B cell (primary cell): ENCODE measurements around the gene SPG7. TPM values are rescaled to one million over a fixed set of nuclear protein-coding genes. Genes with fewer than 3 reads are reported as not detected.

Experiments used
- ATAC-seq: fragments of 200-7000 bp; cut with Tn5 transposase; one replicate; pipeline ENCODE4 v1.10.0; 2021; ENCODE audit warnings: low read depth, mild to moderate bottlenecking, moderate number of reproducible peaks, moderate library complexity
- CTCF ChIA-PET: fragments of 350-600 bp; sonication (Branson Sonifier 250); formaldehyde crosslinking; loops from one replicate; lab custom pipeline; 2021; ENCODE audit warnings: antibody characterized with exemption, inconsistent platforms; lab: Charles Lee
- POLR2A ChIA-PET: fragments of 350-600 bp; sonication (Branson Sonifier 250); formaldehyde crosslinking; loops from one replicate; lab custom pipeline; 2021; ENCODE audit warnings: antibody characterized with exemption; lab: Charles Lee
- DNase-seq: peaks from one replicate; pipeline ENCODE4 v3.0.0; 2013
- H2AFZ ChIP-seq: 2 replicates; pipeline ENCODE4 v1.6.1; 2012; ENCODE audit warnings: mild to moderate bottlenecking, low read depth, low read length; ENCODE audit not compliant: insufficient read depth, poor library complexity, severe bottlenecking
- H3K27ac ChIP-seq, 2 donors: 1 replicate in 1 of 2; 2 replicates in 1 of 2; pipeline ENCODE4 v1.5.1; 2012 to 2013; ENCODE audit warnings: low read length in 2 of 2, mild to moderate bottlenecking in 2 of 2, moderate library complexity in 1 of 2
- H3K27me3 ChIP-seq, 4 experiments: fragments of 200-600 bp in 1 of 4; sonication (generic) in 1 of 4; replicated peaks in 1 of 4; 1 replicate in 2 of 4; 2 replicates in 2 of 4; pipeline versions ENCODE4 v1.6.1 to v1.7.0; 2013 to 2016; ENCODE audit warnings: low read length in 3 of 4, mild to moderate bottlenecking in 2 of 4, mixed read lengths in 1 of 4, moderate library complexity in 1 of 4; ENCODE audit not compliant: insufficient read depth in 4 of 4, control insufficient read depth in 3 of 4; ENCODE audit errors: control extremely low read depth in 1 of 4
- H3K36me3 ChIP-seq, 2 experiments: replicated peaks in 1 of 2; 1 replicate in 1 of 2; 2 replicates in 1 of 2; pipeline versions ENCODE4 v1.6.1 to v1.7.1; 2013; ENCODE audit warnings: low read length in 1 of 2; ENCODE audit not compliant: insufficient read depth in 2 of 2, control insufficient read depth in 1 of 2; ENCODE audit errors: control extremely low read depth in 1 of 2, extremely low read depth in 1 of 2
- H3K4me1 ChIP-seq, 2 donors: fragments of 200-600 bp in 1 of 2; sonication (generic) in 1 of 2; 1 replicate in 1 of 2; 2 replicates in 1 of 2; pipeline versions ENCODE4 v1.5.1 to v1.6.1; 2013 to 2017; ENCODE audit warnings: low read length in 2 of 2; ENCODE audit not compliant: control insufficient read depth in 2 of 2, insufficient read depth in 2 of 2
- H3K4me2 ChIP-seq: replicated peaks from 2 replicates; pipeline ENCODE3; 2012; ENCODE audit warnings: mild to moderate bottlenecking, low read depth, low read length; ENCODE audit not compliant: poor library complexity, severe bottlenecking
- H3K4me3 ChIP-seq, 5 experiments: fragments of 200-600 bp in 1 of 5; sonication (generic) in 1 of 5; 1 replicate in 3 of 5; 2 replicates in 2 of 5; pipeline versions ENCODE4 v1.5.1 to v1.7.0; 2011 to 2016; ENCODE audit warnings: low read length in 4 of 5, mild to moderate bottlenecking in 4 of 5, low read depth in 2 of 5, control low read depth in 1 of 5, moderate library complexity in 1 of 5; ENCODE audit not compliant: insufficient read depth in 1 of 5; ENCODE audit errors: control extremely low read depth in 1 of 5, extremely low read depth in 1 of 5
- H3K79me2 ChIP-seq: fragments of 200-600 bp; sonication (generic); one replicate; pipeline ENCODE4 v1.6.0; 2016; ENCODE audit warnings: low read length; ENCODE audit not compliant: control insufficient read depth, insufficient read depth
- H3K9ac ChIP-seq: fragments of 200-600 bp; sonication (generic); 2 replicates; pipeline ENCODE4 v1.6.1; 2017; ENCODE audit warnings: mild to moderate bottlenecking, low read length, moderate library complexity
- H3K9me3 ChIP-seq, 3 donors: one replicate each; pipeline versions ENCODE4 v1.6.1 to v1.7.1; 2013; ENCODE audit warnings: low read length in 2 of 3; ENCODE audit not compliant: control insufficient read depth in 2 of 3, insufficient read depth in 1 of 3; ENCODE audit errors: control extremely low read depth in 1 of 3
- H4K20me1 ChIP-seq: 2 replicates; pipeline ENCODE4 v1.6.0; 2012; ENCODE audit warnings: mild to moderate bottlenecking, low read length; ENCODE audit not compliant: insufficient read depth, control insufficient read depth, poor library complexity, severe bottlenecking
- H3K27ac Mint-ChIP-seq: one replicate; pipeline ENCODE4 v1.8.0; 2021; ENCODE audit warnings: mixed read lengths
- H3K27me3 Mint-ChIP-seq: one replicate; pipeline ENCODE4 v1.8.0; 2021; ENCODE audit warnings: mixed read lengths
- H3K4me1 Mint-ChIP-seq: one replicate; pipeline ENCODE4 v1.8.0; 2021; ENCODE audit warnings: mixed read lengths
- H3K4me3 Mint-ChIP-seq: one replicate; pipeline ENCODE4 v1.8.0; 2021; ENCODE audit warnings: mixed read lengths
- H3K9me3 Mint-ChIP-seq: one replicate; pipeline ENCODE4 v1.8.0; 2022; ENCODE audit warnings: mixed read lengths; ENCODE audit not compliant: insufficient read depth
- EZH2 ChIP-seq: IDR thresholded peaks from 2 replicates; pipeline ENCODE4 v1.6.1; 2012; ENCODE audit warnings: borderline replicate concordance, low read depth, mild to moderate bottlenecking, moderate library complexity, low read length; ENCODE audit not compliant: insufficient read depth, poor library complexity, severe bottlenecking
- WGBS: methylation state at CpG from one replicate; pipeline ENCODE4 v1.1.5; 2013; ENCODE audit warnings: missing lambda C conversion rate; ENCODE audit not compliant: insufficient coverage; 5-methylcytosine and 5-hydroxymethylcytosine counted together
- intact Hi-C: fragments of 100-400 bp; cut with micrococcal nuclease; formaldehyde crosslinking; loops from one replicate; pipeline ENCODE4 v1.10.0; 2022
- polyA plus RNA-seq: library from polyadenylated mRNA; depleted of rRNA; stranded (reverse); fragments of >200 nt; gene quantifications from 2 replicates; pipeline ENCODE4 v1.2.3, GENCODE V29; 2012
- total RNA-seq, 2 donors: library from RNA; stranded (reverse); fragments of 120-200 nt in 1 of 2; gene quantifications; 1 replicate in 1 of 2; 2 replicates in 1 of 2; pipeline versions ENCODE4 v1.2.3 to v1.2.4, GENCODE V29; 2013 to 2022
- TF ChIP-seq, protein P1 (sequence below): fragments of 200-600 bp; IDR thresholded peaks from one replicate; pipeline ENCODE4 v1.8.0; 2022; ENCODE audit warnings: antibody characterized with exemption, mild to moderate bottlenecking

Gene SPG7
- total and polyA plus RNA-seq, 2 donors (not counting 1 experiment from before 2014, with no cell fraction given): 146 to 157 TPM

DNA sequence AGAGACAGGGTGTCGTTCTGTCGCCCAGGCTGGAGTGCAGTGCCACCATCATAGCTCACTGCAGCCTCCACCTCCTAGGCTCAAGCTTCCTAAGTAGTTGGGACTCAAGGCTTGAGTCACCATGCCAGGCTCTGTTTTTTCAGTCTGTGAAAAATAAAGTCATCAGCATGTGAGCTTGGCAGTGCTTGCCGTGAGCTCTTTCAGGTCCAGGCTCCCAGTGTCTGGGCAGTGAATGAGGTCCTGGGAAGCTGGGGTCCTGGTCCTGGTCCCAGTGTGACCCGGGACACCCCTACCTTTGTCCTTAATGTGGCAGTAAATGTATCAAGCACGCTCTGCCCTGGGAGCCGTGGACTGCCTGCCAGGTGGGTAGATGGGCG is 29.3 kb downstream of the SPG7 start:
- CTCF ChIA-PET: no interaction called here
- no peaks in the 10 kb centered on the region for H3K9me3 ChIP-seq
- Mint-ChIP-seq H3K4me1 (peaks cover 22% of the 10 kb centered on the region), H3K27ac (peak overlapping the region; percentile 53), H3K4me3 (no peak overlapping the region), H3K27me3 (no peaks in the 10 kb centered on the region), H3K9me3 (no peaks in the 10 kb centered on the region)
- WGBS: 96% methylated on average over 7 of the region's 7 CpGs
- H3K9ac ChIP-seq: no peak overlapping the region
- intact Hi-C loops: no loop called here
- H3K79me2 ChIP-seq: peaks cover 42% of the 10 kb centered on the region
- H3K36me3 ChIP-seq: peaks cover 0 to 31% of the 10 kb centered on the region in 2 experiments
- H3K27ac ChIP-seq: no peak overlapping the region
- no peaks in the 10 kb centered on the region for H3K27me3 ChIP-seq
- DNase-seq (no peak), ATAC-seq (no peak)
- H2AFZ ChIP-seq: no peak overlapping the region
- no peak overlapping the region for H3K4me3 ChIP-seq
- peaks cover 32% of the 10 kb centered on the region for H4K20me1 ChIP-seq
- TF ChIP-seq, protein P1, sequence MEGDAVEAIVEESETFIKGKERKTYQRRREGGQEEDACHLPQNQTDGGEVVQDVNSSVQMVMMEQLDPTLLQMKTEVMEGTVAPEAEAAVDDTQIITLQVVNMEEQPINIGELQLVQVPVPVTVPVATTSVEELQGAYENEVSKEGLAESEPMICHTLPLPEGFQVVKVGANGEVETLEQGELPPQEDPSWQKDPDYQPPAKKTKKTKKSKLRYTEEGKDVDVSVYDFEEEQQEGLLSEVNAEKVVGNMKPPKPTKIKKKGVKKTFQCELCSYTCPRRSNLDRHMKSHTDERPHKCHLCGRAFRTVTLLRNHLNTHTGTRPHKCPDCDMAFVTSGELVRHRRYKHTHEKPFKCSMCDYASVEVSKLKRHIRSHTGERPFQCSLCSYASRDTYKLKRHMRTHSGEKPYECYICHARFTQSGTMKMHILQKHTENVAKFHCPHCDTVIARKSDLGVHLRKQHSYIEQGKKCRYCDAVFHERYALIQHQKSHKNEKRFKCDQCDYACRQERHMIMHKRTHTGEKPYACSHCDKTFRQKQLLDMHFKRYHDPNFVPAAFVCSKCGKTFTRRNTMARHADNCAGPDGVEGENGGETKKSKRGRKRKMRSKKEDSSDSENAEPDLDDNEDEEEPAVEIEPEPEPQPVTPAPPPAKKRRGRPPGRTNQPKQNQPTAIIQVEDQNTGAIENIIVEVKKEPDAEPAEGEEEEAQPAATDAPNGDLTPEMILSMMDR: no peak
- no peak for TF ChIP-seq EZH2
- POLR2A ChIA-PET: no interaction called here
- H3K4me2 ChIP-seq: no peak overlapping the region
- peaks cover 23 to 24% of the 10 kb centered on the region in 2 donors for H3K4me1 ChIP-seq

DNA sequence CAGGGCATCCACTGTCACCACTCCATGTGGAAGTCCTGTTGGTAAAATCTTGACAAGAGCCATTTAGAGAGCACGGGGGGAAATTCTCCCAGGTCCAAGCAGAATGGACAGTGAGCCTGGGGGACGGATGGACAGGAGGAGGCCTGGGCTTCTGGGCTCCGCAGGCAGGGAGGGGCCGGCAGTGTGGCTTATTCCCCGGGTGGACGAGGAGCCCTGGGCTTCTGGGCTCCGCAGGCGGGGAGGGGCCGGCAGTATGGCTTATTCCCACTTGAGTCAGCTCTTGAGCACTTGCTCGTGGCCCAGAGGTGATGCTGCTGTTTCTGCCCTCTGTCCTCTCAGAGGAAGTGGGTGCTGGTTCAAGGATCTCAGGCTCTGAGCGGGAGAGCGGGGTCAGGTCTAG is 30.1 kb downstream of the SPG7 start:
- H3K27ac ChIP-seq: no peak overlapping the region
- ATAC-seq (no peak), DNase-seq (no peak)
- POLR2A ChIA-PET: no interaction called here
- Mint-ChIP-seq H3K9me3 (no peaks in the 10 kb centered on the region), H3K4me1 (peaks cover 22% of the 10 kb centered on the region), H3K4me3 (no peak overlapping the region), H3K27me3 (no peaks in the 10 kb centered on the region), H3K27ac (no peak overlapping the region)
- peaks cover 0 to 27% of the 10 kb centered on the region in 2 experiments for H3K36me3 ChIP-seq
- peaks cover 23 to 24% of the 10 kb centered on the region in 2 donors for H3K4me1 ChIP-seq
- H3K4me2 ChIP-seq: no peak overlapping the region
- no peak overlapping the region for H2AFZ ChIP-seq
- peaks cover 32% of the 10 kb centered on the region for H4K20me1 ChIP-seq
- intact Hi-C loops: no loop called here
- WGBS: 98% methylated on average over 12 of the region's 12 CpGs
- CTCF ChIA-PET: no interaction called here
- peaks cover 37% of the 10 kb centered on the region for H3K79me2 ChIP-seq
- no peaks in the 10 kb centered on the region for H3K27me3 ChIP-seq
- no peak overlapping the region for H3K4me3 ChIP-seq
- no peaks in the 10 kb centered on the region for H3K9me3 ChIP-seq
- H3K9ac ChIP-seq: no peak overlapping the region
- TF ChIP-seq, protein P1: no peak
- TF ChIP-seq EZH2: no peak
